Measurements from ENCODE around the gene GLI2.

Gene GLI2

DNA sequence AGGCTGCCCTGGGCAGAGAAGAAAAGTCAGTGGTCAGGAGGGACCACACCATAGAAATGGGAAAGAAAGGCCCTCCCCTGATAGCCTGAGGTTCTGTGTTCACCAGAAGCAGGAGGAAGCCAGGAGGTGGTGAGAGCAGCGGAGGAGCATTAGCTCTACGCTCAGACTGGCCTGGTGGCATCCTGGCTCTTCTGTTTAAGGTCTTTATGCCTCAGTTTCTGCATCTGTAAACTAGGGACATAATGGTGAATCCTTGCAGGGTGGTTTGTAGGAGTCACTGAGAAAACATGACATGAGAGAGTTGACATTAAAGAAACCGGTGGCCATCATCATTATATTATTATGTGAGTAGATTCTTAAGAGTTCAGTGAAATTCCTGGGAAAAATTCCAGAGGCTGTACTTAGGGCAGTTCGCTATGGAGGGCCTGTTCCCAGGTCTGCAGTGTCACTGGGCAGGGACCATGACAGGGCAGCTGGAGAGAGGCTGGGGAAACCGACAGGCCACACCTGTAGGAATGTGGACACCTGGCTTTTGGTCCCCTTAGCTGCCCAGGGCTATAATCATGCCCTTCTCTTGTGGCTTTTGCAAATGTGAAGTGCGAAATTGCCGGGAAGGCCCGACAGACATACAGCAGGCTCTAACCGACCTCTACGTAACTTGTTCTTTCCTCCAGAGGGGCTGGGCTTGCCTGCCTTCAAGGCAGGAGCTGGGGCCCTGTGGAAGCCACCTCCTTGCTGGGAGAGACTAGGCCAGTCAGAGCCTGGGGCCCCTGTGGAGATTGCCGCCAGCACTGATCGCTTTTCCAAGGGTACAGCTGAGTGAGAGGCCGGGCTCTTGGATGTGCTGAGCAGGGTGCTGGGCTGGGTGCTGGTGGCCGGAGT, 31.0 kb downstream of the GLI2 start:
- Mint-ChIP-seq H3K4me3 (no peak overlapping the region), H3K9me3 (no peaks in the 10 kb centered on the region), H3K36me3 (no peaks in the 10 kb centered on the region), H3K4me1 (no peaks in the 10 kb centered on the region), H3K27ac (no peak overlapping the region)
- ATAC-seq (no peak), DNase-seq (ENCODE audit: low spot score in 2 of 2) (no peak)

DNA sequence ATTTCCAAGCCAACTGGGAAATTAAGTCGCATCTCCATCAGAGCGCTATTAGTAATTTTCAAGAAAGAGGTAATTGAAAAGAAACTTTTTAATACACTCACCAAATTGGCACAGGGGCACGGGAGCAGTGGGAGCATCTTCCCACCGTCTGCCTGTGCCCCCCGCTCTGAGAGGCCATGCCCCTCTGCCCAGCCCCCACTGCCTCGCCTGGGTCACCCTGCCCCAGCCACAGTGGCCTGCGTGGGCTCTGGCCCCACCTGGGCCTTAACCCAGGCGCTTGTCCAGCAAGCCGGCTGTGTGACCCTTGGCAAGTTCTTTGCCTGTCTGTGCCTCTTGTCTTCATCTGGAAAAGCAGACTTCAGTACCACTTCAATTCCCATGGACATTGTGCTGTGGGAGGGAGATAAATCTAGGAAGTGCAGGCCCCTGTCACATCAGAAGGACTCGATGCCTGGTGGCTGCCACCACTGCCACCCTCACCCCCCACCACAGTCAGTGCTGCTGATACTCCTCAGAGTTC, 31.9 kb downstream of the GLI2 start:
- Mint-ChIP-seq H3K9me3 (no peaks in the 10 kb centered on the region), H3K36me3 (no peaks in the 10 kb centered on the region), H3K4me1 (no peaks in the 10 kb centered on the region), H3K4me3 (no peak overlapping the region), H3K27ac (no peak overlapping the region)
- no peak for ATAC-seq
- DNase-seq (ENCODE audit: low spot score in 2 of 2): no peak

DNA sequence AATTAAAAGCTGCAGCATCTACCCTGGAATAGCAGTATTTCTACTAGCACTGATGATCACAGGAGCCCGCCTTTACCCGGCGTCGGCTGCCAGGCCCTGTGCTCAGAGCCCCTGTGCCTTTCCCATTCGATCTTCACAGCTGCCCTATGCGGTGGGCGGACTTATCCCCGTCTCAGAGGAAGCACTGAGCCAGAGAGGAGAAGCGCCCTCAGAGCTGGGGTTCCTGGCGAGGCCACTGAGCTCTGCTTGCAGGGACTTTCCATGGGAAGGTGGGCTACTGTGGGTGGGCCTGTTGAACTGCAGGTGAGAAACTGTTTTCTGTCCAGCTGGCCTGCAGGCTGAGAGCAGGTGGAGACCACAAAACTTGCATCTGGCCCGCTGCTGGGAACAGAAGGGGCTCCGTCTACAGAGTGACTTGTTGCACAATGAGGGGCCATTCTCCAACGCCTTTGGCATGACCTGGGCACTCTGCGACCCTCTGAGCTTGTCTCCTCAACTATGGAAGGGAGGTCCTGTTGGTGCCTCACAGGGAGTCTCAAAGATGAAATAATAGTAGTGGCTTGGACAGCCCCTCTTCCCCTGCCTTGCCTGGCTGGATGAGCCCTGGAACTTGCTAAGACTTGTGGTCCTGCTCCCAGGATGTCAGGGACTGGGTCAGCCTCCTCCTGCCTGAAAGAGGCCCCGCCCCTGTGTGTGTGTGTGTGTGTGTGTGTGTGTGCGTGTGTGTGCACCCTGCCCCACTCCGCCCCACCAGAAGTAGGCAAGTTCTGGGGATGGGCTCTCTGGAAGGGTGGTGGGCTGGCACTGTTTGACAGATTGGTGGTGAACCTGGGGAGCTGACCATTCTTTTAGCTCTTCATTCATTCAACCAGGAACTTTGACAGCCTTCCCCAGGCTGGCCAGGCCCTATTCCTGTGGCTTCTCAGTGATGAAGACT, 32.7 kb downstream of the GLI2 start:
- DNase-seq (ENCODE audit: low spot score in 2 of 2) (no peak), ATAC-seq (no peak)
- Mint-ChIP-seq H3K4me1 (no peaks in the 10 kb centered on the region), H3K36me3 (no peaks in the 10 kb centered on the region), H3K27ac (no peak overlapping the region), H3K4me3 (no peak overlapping the region), H3K9me3 (no peaks in the 10 kb centered on the region)

DNA sequence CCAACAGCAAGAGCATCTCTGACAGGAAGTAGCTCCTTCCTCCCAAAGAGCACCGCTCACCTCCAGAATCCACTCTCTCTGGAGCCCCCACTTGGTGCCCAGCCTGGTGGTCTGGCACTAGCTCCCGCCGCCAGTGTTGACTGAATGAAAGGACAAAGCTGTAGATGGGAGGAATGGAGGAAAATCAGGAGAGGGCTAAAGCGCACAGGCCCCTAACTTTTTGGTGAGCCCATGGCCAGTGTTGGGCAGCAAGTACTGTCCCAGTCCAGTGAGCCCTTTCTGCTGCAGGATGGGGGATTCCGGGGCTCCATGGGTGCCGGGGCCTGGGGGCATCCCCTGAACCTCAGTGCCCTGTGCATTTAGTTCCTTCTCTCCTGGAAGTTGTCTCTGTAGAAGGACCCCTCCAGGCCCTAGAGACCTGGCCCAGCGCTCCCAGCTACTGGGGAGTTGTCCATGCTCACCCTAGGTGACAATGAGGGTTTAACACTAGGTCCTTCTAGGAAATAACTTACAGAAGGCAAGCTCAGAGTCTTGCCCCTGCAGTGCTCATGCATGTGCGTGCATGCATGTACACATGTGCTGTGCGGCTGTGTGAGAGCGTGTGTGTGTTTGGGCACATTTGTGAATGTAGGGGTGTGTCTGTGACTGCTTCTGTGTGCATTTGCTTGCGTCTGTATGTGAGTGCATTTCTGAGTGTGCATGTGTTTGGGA, 33.6 kb downstream of the GLI2 start:
- Mint-ChIP-seq H3K36me3 (no peaks in the 10 kb centered on the region), H3K27ac (no peak overlapping the region), H3K9me3 (no peaks in the 10 kb centered on the region), H3K4me1 (no peaks in the 10 kb centered on the region), H3K4me3 (no peak overlapping the region)
- DNase-seq (ENCODE audit: low spot score in 2 of 2): no peak
- ATAC-seq: no peak

DNA sequence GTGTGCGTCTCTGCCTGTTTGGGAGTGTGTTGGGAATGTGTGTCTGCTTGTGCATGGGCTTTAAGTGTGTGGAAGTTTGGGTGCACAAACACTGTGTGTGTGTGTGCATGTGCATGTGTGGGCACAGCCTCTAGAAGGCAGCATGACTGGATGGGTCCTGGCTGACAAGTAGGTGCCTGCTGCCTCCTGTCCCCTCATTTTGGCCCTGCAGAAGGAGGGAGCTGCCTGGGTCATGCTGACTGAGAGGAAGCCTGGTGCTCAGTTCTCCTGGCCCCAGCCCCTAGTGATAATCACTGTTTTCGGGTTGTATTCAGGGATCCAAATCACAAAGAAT, 34.1 kb downstream of the GLI2 start:
- H3K4me1 Mint-ChIP-seq: no peaks in the 10 kb centered on the region
- no peaks in the 10 kb centered on the region for H3K36me3 Mint-ChIP-seq
- H3K27ac Mint-ChIP-seq: no peak overlapping the region
- H3K4me3 Mint-ChIP-seq: no peak overlapping the region
- ATAC-seq (no peak), DNase-seq (ENCODE audit: low spot score in 2 of 2) (no peak)
- H3K9me3 Mint-ChIP-seq: no peaks in the 10 kb centered on the region

DNA sequence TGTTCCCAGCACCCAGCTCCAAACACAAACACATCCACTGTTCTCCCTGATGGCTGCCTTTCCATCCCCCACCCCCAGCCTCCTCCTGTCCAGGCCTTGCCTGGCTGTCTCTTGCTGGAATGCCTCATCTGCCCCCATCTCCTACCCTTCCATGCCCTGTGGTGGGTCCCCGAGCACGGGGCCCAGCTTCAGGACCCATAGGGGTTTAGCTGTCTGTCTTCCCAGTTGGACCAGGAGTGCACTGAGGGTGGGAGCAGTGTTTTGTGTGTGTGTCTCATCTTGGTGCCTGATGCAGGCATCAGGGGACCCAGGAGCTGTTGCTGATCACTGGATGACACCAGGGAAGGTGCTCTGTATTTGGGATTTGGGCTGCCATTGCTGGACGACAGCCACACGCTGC, 34.5 kb downstream of the GLI2 start:
- ATAC-seq (no peak), DNase-seq (ENCODE audit: low spot score in 2 of 2) (no peak)
- H3K27ac Mint-ChIP-seq: no peak overlapping the region

DNA sequence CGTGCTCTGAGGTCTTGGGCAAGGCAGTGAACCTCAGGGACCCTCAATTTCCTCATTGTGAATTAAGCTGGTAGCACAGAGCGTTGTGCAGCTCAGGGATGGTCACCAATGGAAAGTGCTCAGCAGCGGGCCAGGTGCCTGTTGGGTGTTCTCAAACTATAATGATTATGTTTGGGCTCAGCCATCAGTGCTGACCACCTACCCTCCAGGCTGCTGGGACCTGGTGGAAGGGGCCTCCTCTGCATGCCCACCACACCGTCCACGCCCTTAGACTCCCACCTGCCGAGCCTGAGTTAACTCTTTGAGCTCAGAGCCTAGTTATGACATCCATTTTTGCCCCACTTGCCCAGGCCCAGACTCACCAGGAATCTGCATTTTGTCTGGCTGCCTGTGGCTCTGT, 35.0 kb downstream of the GLI2 start:
- H3K36me3 Mint-ChIP-seq: no peaks in the 10 kb centered on the region
- H3K4me1 Mint-ChIP-seq: no peaks in the 10 kb centered on the region
- no peaks in the 10 kb centered on the region for H3K9me3 Mint-ChIP-seq
- DNase-seq (ENCODE audit: low spot score in 2 of 2): no peak
- no peak overlapping the region for H3K4me3 Mint-ChIP-seq
- ATAC-seq: no peak
- H3K27ac Mint-ChIP-seq: no peak overlapping the region

More for the DNA sequence above, 34.5 kb downstream of the GLI2 start:
- H3K9me3 Mint-ChIP-seq: no peaks in the 10 kb centered on the region
- H3K4me1 Mint-ChIP-seq: no peaks in the 10 kb centered on the region
- H3K36me3 Mint-ChIP-seq: no peaks in the 10 kb centered on the region
- H3K4me3 Mint-ChIP-seq: no peak overlapping the region

DNA sequence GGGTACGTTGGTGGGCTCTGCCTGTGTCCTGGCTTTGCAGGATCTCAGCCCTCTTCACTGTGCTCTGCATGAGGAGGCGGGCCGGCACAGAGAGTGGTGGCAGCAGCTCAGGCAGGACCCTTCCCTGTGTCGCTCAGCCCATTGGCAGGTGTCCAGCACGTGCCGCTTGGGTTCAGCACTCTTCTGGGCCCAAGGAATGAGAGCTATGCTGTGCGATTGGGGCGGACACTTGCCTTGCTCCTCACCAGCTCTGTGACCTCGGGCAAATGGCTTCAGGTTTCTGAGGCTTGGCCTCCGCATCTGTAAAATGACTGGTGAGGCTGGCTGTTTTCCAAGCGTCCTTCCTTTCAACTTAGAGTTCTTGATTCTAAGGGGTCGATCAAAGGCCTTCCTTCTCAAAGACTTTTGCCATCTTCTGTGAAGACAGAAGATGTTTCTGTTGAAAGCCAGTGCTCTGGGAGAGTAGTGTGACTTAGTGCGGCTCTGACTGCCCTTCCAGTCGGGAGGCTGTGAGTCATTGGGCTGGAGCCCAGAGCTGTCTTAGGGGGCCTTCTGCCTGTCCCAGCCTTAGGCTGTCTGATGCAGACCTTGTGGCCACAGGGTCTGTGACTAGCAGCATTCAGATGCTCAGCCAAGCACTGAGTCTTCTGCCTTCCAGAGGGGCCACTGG, 35.6 kb downstream of the GLI2 start:
- no peak for DNase-seq (ENCODE audit: low spot score in 2 of 2)

DNA sequence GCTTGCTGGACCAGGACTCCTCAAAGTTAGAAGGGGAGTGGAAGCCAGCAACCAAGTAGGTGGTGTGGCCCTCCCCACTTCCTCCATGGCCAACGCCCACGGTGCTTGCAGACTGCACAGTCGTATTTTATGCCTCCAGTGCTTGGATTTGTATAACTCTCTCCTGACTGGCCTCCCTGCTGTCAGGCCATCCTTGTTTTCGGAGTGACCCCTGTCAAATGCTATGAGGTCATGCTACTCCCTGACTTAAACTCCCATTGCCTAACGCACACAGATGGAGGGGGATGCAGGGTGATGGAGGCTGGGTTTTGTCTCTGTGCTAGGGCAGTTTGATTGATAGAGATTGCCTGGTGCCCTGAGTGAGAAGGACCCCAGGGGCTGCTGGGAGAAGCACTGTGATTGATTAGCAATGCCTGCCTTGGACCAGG, 36.1 kb downstream of the GLI2 start:
- no peaks in the 10 kb centered on the region for H3K9me3 Mint-ChIP-seq
- H3K36me3 Mint-ChIP-seq: no peaks in the 10 kb centered on the region
- H3K4me1 Mint-ChIP-seq: no peaks in the 10 kb centered on the region
- ATAC-seq (no peak), DNase-seq (ENCODE audit: low spot score in 2 of 2) (no peak)
- no peak overlapping the region for H3K4me3 Mint-ChIP-seq
- no peak overlapping the region for H3K27ac Mint-ChIP-seq

More for the DNA sequence above, 35.6 kb downstream of the GLI2 start:
- H3K4me1 Mint-ChIP-seq: no peaks in the 10 kb centered on the region
- H3K27ac Mint-ChIP-seq: no peak overlapping the region
- no peak for ATAC-seq
- H3K9me3 Mint-ChIP-seq: no peaks in the 10 kb centered on the region
- H3K4me3 Mint-ChIP-seq: no peak overlapping the region
- no peaks in the 10 kb centered on the region for H3K36me3 Mint-ChIP-seq

DNA sequence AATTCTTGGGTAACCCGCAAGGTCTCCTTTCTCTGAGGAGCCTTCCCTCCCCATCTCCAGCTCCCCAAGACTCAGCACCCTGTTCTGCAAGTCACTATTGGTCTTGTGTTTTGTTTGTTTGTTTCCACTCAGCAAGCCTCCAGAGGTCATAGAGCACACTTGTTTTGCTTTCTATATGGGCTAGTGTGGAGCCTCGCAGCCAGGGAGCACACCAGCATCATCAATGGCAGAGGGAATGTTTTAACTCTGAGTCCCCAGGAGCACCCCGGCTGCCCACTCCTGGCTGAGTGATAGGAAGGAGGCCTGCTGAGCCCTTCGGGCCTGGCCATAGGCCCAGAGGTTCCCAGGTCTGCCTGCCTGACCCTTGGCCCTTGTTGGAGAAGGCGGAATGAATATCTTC, 36.6 kb downstream of the GLI2 start:
- ATAC-seq (no peak), DNase-seq (ENCODE audit: low spot score in 2 of 2) (no peak)
- H3K27ac Mint-ChIP-seq: no peak overlapping the region
- no peaks in the 10 kb centered on the region for H3K9me3 Mint-ChIP-seq
- H3K4me3 Mint-ChIP-seq: no peak overlapping the region
- no peaks in the 10 kb centered on the region for H3K4me1 Mint-ChIP-seq
- H3K36me3 Mint-ChIP-seq: no peaks in the 10 kb centered on the region

DNA sequence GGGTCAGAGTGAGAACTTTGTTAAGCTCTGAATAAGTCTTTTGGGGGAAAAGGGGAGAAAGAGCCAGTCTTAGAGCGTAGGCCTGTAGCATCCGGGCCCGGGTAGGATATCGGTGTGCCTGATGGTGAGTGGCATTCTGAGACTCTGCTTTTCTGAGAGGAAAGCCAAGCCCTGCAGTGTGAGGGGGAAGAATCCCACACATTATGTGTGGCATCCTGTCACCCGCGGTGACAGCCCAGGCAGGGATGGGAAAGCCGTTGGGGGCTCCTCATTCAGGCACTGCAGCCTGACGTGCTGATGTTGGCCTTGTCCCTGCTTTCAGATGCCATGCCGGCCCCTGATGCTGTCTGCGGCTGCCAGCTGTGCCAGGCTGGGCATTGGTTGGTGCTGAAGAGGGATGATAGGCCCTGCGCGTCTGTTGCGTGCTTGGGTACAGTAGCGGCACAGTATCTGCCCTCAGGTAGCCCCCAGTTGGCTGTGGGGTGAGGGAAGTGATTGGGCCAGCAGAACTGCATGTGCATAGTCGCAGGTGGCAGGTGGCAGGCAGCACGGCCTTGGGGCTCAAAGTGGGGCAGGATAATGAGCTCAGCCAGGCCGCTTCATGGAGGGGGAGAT, 37.6 kb downstream of the GLI2 start:
- no peak for DNase-seq (ENCODE audit: low spot score in 2 of 2)
- ATAC-seq: no peak
- H3K4me1 Mint-ChIP-seq: no peaks in the 10 kb centered on the region

DNA sequence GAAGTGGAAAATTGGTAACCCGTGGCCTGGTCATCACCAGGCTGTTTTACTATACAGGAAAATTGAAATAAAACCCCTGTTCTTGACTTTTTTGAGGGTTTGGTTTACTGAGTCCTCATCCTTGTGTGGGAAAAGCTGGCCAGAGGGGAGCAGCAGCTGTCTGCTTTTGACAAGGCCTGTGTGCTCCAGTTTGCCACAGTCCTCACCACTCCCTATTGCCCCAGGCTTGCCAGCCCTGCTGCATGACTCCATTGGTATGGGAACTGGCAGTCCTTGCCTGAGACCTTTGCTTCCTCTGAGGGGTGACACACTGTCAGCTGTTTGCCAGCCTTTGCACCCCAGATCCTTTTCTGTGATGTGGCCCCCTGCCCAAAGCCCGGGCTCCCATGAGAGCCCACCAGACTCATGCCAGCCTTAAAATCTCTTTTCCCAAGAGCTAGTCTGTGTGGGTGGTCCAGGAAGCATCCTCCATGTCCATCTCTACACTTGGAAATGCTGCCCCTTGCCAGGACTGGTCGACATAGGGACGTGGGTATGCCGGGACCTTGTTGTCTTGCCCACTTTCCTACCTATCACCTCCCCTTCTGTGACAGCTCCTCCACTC, 39.0 kb downstream of the GLI2 start:
- H3K9me3 Mint-ChIP-seq: no peaks in the 10 kb centered on the region
- DNase-seq (ENCODE audit: low spot score in 2 of 2) (no peak), ATAC-seq (no peak)
- no peaks in the 10 kb centered on the region for H3K4me1 Mint-ChIP-seq
- no peaks in the 10 kb centered on the region for H3K36me3 Mint-ChIP-seq
- no peak overlapping the region for H3K27ac Mint-ChIP-seq
- no peak overlapping the region for H3K4me3 Mint-ChIP-seq

More for the DNA sequence above, 37.6 kb downstream of the GLI2 start:
- no peak overlapping the region for H3K4me3 Mint-ChIP-seq
- no peaks in the 10 kb centered on the region for H3K36me3 Mint-ChIP-seq
- H3K9me3 Mint-ChIP-seq: no peaks in the 10 kb centered on the region
- H3K27ac Mint-ChIP-seq: no peak overlapping the region

DNA sequence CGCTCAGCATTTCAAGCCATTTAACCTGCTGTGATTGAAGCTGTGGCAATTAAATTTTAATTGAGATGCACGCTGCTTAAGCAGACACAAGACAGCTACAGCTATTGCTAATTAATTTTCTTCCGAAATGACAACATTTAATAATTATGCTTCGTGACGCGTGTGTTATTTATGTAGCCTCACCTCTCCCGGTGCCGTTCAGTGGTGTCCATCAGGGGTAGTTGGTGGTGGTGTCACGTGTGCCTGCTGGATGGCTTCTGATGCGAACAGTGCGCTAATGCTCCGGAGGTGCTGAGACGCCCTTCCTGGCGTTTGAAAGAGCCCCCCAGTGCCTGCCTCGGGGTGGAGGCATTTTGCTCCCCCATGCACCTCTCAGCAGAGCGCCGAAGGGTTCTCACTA, 39.5 kb downstream of the GLI2 start:
- no peaks in the 10 kb centered on the region for H3K36me3 Mint-ChIP-seq
- H3K9me3 Mint-ChIP-seq: no peaks in the 10 kb centered on the region
- ATAC-seq: no peak
- H3K4me1 Mint-ChIP-seq: no peaks in the 10 kb centered on the region
- no peak overlapping the region for H3K27ac Mint-ChIP-seq
- no peak for DNase-seq (ENCODE audit: low spot score in 2 of 2)
- H3K4me3 Mint-ChIP-seq: no peak overlapping the region

Data from stimulated activated effector memory CD8-positive, alpha-beta T cell treated with anti-CD3 and anti-CD28 coated beads, Interleukin-12 subunit alpha, Interleukin-12 subunit beta, amount 100 ng/mL, for 72 hours (primary cell).